ENCODE data around the gene ZFTA.
"Not testable (repeated sequence)": the region's sequence is repeated elsewhere in the genome, so short reads cannot be mapped to it uniquely, and the experiment has no call there.

The ZFTA gene

DNA sequence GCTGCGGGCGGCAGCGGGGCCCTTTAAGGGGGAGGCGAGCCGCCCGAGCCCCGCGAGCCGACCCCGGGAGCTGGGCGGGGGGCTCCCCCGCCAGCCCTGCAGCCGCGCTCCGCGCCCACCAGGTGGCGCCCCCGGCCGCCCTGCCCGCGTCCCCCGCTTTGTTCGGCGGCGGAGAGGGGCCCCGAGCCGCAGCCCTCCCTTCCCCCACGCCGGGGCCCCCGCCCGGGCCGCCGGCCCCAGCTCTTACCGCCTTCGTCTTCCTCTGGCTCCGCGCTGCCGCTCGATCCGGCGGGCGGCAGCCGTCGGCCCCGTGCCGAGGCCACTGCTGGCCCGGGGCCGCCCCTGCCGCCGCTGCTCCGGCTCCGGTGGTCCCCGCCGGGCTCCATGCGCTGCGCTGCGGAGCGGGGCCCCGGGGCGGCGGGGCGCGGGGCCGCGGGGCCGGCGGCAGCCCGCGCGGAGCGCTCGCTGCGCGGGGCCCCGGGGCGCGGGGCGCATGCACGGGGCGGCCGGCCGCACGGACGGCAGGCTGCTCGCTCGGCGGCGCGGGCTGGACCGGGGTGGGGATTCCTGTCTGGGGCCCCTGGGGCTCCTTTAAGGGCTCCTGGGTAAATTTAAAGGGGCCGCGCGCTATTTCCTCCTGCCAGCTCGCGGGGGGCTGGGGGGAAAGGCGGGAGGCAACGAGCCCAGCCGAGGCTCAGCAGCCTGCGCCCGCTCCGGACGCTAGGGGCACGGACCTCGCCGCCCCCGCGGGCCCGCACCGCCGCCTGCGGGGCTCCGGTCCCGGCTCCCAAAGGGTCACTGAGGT, at the start of gene ZFTA:
TSS of gene ZFTA (minus strand) at position 539 of the 805 bp plus-strand sequence. CDS start at position 386, 153 bp downstream.
- in situ Hi-C loops (cut with MboI; ENCODE audit: low sequenced_read_pairs): no loop called here

DNA sequence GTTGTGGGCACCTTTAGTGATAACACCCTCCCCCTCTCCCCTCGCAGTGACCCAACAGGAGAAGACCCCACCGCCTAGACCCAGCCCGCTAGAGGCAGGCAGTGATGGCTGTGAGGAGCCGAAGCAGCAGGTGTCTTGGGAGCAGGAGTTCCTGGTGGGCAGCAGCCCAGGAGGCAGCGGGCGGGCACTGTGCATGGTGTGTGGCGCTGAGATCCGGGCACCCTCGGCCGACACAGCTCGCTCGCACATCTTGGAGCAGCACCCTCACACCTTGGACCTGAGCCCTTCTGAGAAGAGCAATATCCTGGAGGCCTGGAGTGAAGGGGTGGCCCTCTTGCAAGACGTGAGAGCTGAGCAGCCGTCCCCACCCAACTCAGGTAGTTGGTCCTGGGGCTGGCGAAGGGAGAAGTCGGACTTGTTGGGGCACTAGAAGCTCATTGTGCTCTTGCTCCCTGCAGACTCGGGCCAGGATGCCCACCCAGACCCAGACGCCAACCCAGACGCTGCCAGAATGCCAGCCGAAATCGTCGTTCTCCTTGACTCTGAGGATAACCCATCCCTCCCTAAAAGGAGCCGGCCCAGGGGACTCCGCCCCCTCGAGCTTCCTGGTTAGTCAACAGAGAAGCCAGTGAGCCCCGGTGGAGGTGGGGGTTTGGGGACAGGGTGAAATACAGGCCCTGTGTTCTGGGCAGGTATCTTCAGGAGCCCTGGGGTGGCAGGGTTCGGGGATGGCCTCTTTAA, 49.4 kb upstream of the ZFTA start:
- in situ Hi-C loops (cut with MboI; ENCODE audit: low sequenced_read_pairs): no loop called here

DNA sequence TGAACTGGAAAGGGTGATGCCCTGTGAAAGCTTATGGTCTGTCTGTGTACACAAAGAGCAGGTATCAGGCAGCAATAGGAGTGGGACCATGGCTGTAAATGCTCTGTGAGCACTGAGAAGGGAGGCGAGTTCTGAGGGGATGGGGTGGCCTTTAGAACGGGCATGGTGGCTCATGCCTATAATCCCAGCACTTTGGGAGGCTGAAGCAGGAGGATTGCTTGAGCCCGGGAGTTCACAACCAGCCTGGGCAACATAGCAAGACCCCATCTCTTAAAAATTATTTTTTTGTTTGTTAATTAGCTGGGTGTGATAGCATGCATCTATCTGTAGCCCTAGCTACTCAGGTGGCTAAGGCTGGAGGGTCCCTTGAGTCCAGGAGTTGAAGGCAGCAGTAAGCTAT, 48.2 kb upstream of the ZFTA start:
- in situ Hi-C loops (cut with MboI; ENCODE audit: low sequenced_read_pairs): no loop called here

DNA sequence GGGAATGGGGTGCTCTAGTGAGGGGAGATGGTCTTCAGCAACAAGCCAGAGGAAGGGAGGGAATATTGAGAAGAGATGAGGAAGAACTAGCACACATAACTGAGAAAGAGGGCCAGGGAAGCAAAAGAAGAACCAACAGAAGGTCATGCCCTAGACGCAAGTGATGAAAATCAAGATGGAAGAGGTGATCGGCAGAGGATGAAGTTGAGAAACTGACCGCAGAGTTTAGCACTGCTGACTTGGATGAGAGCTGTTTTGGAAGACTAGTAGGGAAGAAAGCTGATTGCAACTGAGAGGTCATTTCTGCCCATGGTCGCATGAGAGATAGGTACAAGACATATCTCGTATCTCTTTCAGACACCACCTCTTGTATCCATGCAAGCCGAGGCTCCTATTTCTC, 47.6 kb upstream of the ZFTA start:
- in situ Hi-C loops (cut with MboI; ENCODE audit: low sequenced_read_pairs): no loop called here

DNA sequence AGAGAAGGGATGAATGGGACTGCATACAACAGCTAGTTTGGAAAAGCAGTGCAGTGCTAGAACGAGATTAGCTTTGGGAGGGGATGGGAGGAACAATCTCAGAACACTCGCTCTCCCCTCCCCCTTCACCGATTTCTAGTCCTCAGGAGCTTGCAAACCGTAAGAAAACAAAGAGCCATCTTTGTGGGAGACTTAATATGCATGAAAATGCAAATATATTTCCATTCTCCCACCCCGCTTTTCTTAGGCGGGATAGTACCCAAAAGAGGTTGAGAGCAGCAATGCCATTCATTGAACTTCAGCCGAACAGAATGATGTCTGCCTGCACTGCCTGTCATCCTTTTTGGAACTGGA, 45.8 kb upstream of the ZFTA start:
- in situ Hi-C loops (cut with MboI; ENCODE audit: low sequenced_read_pairs): no loop called here

DNA sequence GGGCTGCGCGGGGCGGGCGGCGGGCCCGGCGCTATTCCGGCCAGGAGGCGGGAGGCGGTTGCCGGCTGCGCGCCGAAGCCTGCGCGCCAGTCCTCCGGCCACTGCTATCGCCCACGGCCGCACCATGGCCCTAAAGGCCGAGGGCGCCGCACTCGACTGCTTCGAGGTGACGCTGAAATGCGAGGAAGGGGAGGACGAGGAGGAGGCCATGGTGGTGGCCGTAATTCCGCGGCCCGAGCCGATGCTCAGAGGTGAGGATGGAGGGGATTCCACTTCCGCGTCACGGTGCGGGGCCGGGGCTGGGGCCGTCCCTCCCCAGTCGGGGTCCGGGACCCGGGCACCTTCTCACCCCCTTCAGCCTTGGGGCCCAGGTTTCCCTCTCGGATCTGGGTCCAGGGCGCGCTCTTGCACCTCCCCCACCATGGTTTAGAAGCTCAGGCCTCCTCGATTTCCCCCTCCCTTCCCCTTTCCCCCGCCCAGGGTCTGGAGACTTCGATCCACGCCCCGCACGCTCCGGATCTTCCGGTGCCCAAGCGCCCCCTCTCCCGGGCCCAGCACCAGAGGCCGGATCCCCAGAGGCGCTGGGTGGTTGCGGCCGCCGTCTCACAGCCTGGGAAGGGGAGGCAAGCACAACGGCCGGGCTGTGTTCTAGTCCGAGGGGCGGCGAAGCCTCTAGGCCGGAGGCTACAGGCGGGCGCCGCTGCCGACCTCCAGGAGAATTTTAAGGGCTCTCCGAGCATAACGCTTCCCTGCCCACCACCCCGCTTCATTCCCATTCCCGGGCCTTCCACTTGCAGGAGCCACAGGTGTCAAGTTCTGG, 45.2 kb upstream of the ZFTA start:
- in situ Hi-C loops (cut with MboI; ENCODE audit: low sequenced_read_pairs): no loop called here

DNA sequence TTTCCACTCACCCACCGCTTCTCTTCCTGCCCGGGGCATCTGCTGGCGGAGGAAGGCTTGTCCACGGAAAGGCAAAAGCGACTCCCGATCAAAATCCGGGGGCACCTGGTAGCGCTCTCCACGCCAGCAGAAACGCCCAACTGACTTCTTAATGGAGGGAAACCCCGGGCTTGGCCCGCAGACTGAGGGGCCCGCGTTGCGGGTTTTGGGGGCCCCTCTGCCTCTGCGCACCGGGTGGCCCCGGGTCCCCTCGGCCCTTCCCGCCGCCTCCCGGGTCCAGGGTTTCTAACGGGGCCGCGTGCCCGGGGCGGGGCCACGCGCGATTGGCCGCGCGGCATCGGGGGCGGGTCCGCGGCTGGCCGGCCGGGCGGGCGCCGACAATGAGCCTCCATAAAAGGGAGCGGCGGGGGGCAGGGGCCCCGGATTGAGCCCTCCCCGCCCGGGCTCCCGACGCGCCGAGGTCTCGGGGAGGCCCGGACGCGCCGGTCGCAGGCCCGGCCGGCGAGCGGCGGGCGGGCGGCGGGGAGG, 44.5 kb upstream of the ZFTA start, which contains the start of gene SPINDOC:
TSS of gene SPINDOC (plus strand) at position 422 of the 528 bp plus-strand sequence. CDS start 231 bp downstream, outside the sequence.
- in situ Hi-C loops (cut with MboI; ENCODE audit: low sequenced_read_pairs): no loop called here

DNA sequence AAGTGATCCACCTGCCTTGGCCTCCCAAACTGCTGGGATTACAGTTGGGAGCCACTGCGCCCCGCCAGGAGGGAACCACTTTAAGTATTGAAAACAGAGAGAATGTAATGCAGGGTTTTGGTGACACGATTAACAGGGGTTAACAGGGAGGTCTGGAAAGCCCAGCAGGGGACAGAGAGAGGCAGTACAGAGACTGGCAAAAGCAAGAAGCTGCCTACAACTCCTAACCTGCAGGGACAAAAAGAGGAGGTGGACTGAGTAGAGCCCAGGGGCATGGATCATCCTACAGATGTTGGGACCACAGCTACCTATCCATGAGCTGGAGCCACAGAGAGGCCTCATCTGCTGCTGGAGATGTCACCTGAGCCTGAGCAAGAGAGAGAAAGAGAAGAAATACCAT, 42.9 kb upstream of the ZFTA start:
- in situ Hi-C loops (cut with MboI; ENCODE audit: low sequenced_read_pairs): no loop called here

DNA sequence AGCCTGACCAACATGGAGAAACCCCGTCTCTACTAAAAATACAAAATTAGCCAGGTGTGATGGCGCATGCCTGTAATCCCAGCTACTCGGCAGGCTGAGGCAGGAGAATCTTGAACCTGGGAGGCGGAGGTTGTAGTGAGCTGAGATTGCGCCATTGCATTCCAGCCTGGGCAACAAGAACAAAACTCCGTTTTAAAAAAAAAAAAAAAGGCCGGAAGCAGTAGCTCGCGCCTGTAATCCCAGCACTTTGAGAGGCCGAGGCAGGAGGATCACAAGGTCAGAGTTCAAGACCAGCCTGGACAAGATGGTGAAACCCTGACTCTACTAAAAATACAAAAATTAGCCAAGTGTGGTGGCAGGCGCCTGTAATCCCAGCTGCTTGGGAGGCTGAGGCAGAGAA, 41.8 kb upstream of the ZFTA start:
- in situ Hi-C loops (cut with MboI; ENCODE audit: low sequenced_read_pairs): not testable (repeated sequence)

DNA sequence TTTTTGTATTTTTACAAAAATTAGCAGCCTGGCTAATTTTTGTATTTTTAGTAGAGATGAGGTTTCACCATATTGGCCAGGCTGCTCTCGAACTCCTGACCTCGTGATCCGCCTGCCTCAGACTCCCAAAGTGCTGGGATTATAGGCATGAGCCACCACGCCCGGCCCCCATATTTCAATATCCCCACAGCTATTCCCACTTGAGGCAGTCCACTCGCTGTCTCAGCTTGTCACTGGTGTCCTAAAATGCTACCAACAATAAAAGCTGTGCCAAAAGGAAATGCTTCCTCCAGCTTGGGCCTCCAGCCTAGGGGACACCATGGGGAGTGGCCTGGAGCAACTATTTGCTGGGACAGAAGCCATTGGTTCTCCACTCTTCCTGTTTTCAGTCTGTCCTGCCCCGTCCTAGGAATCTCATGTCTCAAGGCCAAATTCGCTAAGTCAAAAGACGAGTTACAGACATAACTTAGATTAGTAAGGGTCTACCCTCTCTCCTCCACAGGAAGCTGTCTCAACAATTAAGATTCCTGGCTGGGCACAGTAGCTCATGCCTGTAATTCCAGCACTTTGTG, 37.4 kb upstream of the ZFTA start:
- in situ Hi-C loops (cut with MboI; ENCODE audit: low sequenced_read_pairs): no loop called here

DNA sequence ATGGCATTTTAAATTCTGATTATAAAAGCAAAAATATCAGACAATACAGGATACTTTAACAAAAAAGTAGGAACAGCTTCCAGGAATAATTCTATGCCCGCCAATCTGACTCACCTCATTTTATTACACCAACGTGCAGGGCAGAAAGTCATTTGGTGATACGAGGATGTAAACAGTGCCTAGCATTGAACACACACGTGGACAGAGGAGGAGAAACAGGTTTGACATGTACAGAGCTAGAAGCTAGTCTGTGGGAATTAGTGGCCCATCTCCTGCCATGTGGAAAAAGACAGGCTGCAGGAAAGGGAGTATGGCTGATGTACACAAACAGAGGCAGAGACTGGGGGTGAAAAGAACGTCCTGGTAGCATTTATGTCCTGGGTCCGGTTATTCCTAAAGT, 35.7 kb upstream of the ZFTA start:
- in situ Hi-C loops (cut with MboI; ENCODE audit: low sequenced_read_pairs): no loop called here

DNA sequence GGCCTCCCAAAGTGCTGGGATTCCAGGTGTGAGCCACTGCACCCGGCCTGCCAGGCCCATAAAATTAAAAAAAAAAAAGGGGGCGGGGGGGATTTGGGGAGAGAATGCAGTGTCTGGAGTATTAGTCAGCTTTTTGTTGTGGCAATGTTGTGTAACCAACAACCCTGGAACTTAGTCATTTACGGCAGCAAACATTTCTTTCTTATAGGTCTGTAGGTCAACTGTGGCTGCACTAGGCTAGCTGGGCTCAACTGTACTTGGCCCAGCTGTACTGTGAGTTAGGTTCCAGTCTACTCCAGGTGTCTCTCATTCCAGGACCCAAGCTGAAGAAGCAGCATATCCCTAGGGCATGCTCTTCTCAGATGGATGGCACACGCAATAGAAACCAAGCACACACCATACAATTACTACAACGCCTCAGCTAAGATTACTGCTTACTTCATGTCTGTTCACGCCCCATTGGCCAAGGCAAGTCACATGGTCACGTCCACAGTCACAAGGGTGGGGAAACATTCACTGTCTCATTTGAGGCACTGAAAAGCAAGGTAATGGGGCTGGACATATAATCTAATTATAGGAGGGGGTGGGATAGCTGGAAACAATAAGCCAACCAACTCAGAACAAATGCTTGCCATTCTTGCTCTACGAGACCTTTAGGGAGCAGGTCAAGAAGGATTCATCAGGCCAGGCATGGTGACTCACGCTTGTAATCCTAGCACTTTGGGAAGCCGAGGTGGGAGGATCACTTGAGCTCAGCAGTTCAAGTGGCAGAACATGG, 34.3 kb upstream of the ZFTA start:
- in situ Hi-C loops (cut with MboI; ENCODE audit: low sequenced_read_pairs): no loop called here

DNA sequence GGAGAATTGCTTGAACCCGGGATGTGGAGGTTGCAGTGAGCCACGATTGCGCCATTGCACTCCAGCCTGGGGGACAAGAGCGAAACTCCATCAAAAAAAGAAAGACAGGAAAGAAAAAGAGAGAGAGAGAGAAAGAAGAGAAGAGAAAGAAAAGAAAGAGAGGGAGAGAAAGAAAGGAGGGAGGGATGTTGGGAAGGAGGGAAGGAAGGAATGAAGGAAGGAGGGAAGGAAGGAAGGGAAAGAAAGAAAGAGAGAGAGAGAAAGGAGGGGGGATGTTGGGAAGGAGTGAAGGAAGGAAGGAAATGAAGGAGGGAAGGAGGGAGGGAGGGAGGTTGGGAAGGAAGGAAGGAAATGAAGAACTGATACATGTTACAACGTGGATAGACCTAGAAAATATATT, 32.3 kb upstream of the ZFTA start:
- in situ Hi-C loops (cut with MboI; ENCODE audit: low sequenced_read_pairs): no loop called here

DNA sequence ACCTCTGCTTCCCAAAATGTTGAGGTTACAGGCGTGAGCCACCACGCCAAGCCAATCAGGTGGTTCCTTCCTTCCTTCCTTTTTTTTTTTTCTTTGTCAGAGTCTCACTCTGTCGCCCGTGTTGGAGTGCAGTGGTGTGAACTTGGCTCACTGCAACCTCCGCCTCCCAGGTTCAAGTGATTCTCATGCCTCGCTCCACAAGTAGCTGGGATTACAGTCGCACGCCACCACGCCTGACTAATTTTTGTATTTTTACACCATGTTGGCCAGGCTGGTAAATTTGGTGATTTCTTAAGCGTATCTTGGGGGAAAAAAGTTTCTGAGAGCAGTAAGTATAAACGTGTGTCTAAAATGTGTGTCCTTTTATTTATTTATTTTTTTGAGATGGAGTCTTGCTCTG, 26.5 kb upstream of the ZFTA start:
- in situ Hi-C loops (cut with MboI; ENCODE audit: low sequenced_read_pairs): no loop called here

DNA sequence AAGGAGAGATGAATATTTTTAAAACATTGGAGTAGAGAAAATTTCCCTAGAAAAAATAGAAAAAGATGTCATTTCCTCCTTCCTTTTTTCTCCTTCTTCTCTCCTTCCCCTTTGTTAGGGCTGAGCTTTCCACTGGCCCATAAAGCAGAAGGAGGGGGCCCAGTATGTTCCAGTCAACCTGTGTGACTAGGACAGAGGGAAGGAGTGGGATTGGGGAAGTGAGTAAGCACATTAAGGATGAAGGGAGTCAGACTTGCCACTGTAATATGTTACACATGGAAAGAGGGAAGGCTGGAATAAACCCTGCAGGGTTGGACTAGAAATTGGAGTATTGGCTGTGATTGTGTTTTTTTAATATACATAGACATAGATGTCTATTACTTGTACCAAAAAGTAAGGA, 24.6 kb upstream of the ZFTA start:
- in situ Hi-C loops (cut with MboI; ENCODE audit: low sequenced_read_pairs): no loop called here

DNA sequence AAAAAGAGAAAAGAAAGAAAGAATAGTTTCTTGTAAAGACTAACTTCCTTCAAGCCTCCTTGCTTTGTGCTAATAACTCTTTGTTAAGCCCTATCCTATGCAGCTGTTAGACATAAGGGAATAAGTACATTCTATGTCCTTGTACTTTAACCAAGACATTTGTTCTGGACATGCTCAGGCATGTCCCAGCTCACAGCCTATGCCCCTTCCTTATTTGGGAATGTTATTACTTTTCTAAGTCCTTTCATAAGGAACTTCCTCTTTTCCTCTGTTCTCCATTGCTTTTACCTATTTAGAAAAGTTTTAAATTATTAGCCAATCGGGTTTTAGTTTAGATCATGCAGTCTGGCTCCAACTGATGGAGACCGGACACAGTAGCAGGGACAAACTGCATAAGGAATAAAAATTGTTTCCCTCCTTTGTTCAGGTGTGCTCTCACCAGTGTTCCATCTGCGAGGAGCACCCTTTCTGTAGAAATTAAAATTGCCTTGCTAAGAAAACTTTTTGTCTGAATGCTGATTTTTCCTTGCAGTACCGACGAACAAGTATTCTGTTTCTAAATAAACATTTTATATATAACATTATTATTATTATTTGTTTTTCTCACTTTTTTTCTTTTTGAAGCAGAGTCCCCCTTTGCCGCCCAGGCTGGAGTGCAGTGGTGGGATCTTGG, 23.1 kb upstream of the ZFTA start:
- in situ Hi-C loops (cut with MboI; ENCODE audit: low sequenced_read_pairs): no loop called here

DNA sequence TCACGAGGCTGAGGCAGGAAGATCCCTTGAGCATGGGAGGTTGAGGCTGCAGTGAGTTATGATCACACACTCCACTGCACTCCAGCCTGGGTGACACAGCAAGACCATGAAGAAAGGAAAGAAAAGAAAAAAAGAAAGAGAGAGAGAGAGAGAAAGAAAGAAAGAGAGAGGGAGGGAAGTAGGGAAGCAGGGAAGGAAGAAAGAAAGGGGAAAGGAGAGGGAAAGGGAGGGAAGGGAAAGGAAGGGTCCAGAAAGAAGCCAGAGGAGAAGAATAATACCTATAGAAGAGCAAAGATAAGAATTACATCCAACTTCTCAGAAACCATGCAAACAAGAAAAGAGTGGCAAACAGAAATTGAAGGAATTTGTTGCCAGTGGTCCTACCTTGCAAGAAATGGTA, 17.2 kb upstream of the ZFTA start:
- in situ Hi-C loops (cut with MboI; ENCODE audit: low sequenced_read_pairs): no loop called here

DNA sequence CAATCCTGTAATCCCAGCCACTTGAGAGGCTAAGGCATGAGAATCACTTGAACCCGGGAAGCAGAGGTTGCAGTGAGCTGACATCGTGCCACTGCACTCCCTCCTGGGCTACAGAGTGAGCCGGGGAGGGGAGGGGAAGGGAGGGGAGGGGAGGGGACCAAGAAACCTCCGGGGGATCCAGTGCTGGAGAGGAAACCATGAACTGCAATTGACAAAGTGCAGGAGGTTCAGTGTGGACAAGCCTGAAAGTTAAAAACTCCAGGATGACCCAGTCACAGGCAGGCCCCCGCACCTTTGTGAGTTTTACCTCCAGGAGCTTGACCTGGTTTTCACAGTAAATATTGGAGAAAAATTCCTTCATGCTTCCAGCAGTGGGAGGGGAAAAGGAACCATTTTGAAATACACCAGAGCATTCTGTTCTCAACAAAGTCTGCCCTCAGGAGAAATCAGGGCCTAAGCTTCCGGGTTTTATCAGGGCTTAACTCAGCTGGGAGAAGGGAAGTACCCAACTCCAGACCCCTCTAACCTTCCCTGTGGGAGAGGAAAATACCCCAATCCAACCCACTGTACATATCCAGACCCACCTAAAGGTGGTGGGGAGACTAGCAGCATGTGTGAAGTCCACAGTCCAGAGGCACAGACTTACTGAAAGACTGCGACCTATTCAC, 15.5 kb upstream of the ZFTA start:
- in situ Hi-C loops (cut with MboI; ENCODE audit: low sequenced_read_pairs): no loop called here

DNA sequence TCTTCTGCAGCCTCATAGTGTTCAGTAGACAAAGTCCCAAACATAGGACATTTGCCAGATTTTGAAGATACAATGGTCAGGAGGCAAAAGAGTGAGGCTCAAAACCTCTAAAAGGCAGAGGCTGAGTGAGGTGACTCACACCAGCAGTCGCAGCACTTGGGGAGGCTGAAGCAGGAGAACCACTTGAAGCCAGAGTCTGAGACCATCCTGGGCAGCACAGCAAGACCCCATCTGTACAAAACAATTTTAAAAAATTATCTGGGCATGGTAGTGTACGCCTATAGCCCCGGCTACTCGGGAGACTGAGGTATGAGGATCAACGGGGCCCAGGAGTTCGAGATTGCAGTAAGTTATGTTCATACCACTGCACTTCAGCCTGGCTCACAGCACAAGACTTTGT, 14.2 kb upstream of the ZFTA start:
- in situ Hi-C loops (cut with MboI; ENCODE audit: low sequenced_read_pairs): no loop called here
